Common myeloid progenitor, CD34-positive (primary cell): ENCODE data around the gene AKAP13.
A peak's percentile ranks its signal among the peaks of the same experiment; 100 is the strongest.

Experiments used
- CTCF ChIA-PET: fragments of 350-600 bp; sonication (Branson Sonifier 250); formaldehyde crosslinking; loops from one replicate; lab custom pipeline; 2021; ENCODE audit warnings: antibody characterized with exemption; lab: Charles Lee
- POLR2A ChIA-PET: fragments of 350-600 bp; sonication (Branson Sonifier 250); formaldehyde crosslinking; loops from one replicate; lab custom pipeline; 2021; ENCODE audit warnings: antibody characterized with exemption; lab: Charles Lee
- DNase-seq, 3 donors: peaks; one replicate each; pipeline versions ENCODE4 v3.0.0 to v3.0.0-alpha.2; 2013
- H3K27ac ChIP-seq, 2 experiments: 1 replicate in 1 of 2; 2 replicates in 1 of 2; pipeline ENCODE4 v1.7.0; 2013; ENCODE audit warnings: inconsistent platforms in 2 of 2, low read length in 2 of 2, mild to moderate bottlenecking in 2 of 2, low read depth in 1 of 2, moderate library complexity in 1 of 2; ENCODE audit not compliant: severe bottlenecking in 2 of 2, insufficient read depth in 1 of 2, poor library complexity in 1 of 2
- H3K27me3 ChIP-seq, 5 experiments: replicated peaks in 2 of 5; 1 replicate in 3 of 5; 2 replicates in 2 of 5; pipeline versions ENCODE4 v1.6.1 to v1.7.0; 2013; ENCODE audit warnings: low read length in 4 of 5, mild to moderate bottlenecking in 2 of 5, moderate library complexity in 2 of 5, inconsistent platforms in 1 of 5; ENCODE audit not compliant: insufficient read depth in 5 of 5, control insufficient read depth in 4 of 5
- H3K36me3 ChIP-seq, 4 experiments: 1 replicate in 2 of 4; 2 replicates in 2 of 4; pipeline versions ENCODE4 v1.6.1 to v1.7.0; 2013; ENCODE audit warnings: low read length in 3 of 4, control low read depth in 1 of 4, mild to moderate bottlenecking in 1 of 4; ENCODE audit not compliant: control insufficient read depth in 4 of 4, insufficient read depth in 4 of 4
- H3K4me1 ChIP-seq, 4 experiments: 1 replicate in 3 of 4; 2 replicates in 1 of 4; pipeline versions ENCODE4 v1.6.1 to v1.7.1; 2013; ENCODE audit warnings: low read length in 3 of 4, mild to moderate bottlenecking in 3 of 4, control low read depth in 1 of 4, inconsistent platforms in 1 of 4, moderate library complexity in 1 of 4; ENCODE audit not compliant: control insufficient read depth in 4 of 4, insufficient read depth in 4 of 4; ENCODE audit errors: control extremely low read depth in 1 of 4
- H3K4me3 ChIP-seq, 7 experiments: 1 replicate in 4 of 7; 2 replicates in 3 of 7; pipeline versions ENCODE4 v1.5.1 to v1.7.0; 2013; ENCODE audit warnings: mild to moderate bottlenecking in 7 of 7, low read length in 6 of 7, moderate library complexity in 6 of 7, inconsistent platforms in 2 of 7, low read depth in 2 of 7, control low read depth in 1 of 7; ENCODE audit not compliant: insufficient read depth in 4 of 7, control insufficient read depth in 1 of 7; ENCODE audit errors: extremely low read depth in 1 of 7
- H3K9me3 ChIP-seq, 5 experiments: 1 replicate in 4 of 5; 2 replicates in 1 of 5; pipeline versions ENCODE4 v1.6.1 to v1.7.1; 2013; ENCODE audit warnings: low read length in 4 of 5, mild to moderate bottlenecking in 2 of 5, inconsistent platforms in 1 of 5, low read depth in 1 of 5, moderate library complexity in 1 of 5; ENCODE audit not compliant: control insufficient read depth in 4 of 5, insufficient read depth in 2 of 5; ENCODE audit errors: control extremely low read depth in 1 of 5
- WGBS: methylation state at CpG from one replicate; pipeline ENCODE4 v1.1.5; 2013; ENCODE audit not compliant: insufficient coverage; 5-methylcytosine and 5-hydroxymethylcytosine counted together

Gene AKAP13

GRCh38 chr15:85611361-85611760, 231.0 kb downstream of the AKAP13 start:
- H3K27ac ChIP-seq = no peak overlapping the region
- H3K36me3 ChIP-seq = peaks cover 0 to 5% (median 0%) of the 10 kb centered on the region in 4 experiments
- no peak overlapping the region for H3K4me3 ChIP-seq
- no peaks in the 10 kb centered on the region for H3K9me3 ChIP-seq
- DNase-seq = no peak
- CTCF ChIA-PET = no interaction called here
- WGBS = 96% methylated on average over 7 of the region's 7 CpGs
- H3K27me3 ChIP-seq = no peaks in the 10 kb centered on the region
- peaks cover 7 to 42% (median 21%) of the 10 kb centered on the region in 4 experiments for H3K4me1 ChIP-seq
- POLR2A ChIA-PET = no interaction called here

GRCh38 chr15:85614059-85614458, 233.7 kb downstream of the AKAP13 start:
- 81% methylated on average over 3 of the region's 5 CpGs for WGBS
- POLR2A ChIA-PET = no interaction called here
- no peaks in the 10 kb centered on the region for H3K9me3 ChIP-seq
- peaks cover 12 to 48% (median 34%) of the 10 kb centered on the region in 4 experiments for H3K4me1 ChIP-seq
- no peaks in the 10 kb centered on the region for H3K27me3 ChIP-seq
- peaks cover 0 to 4% (median 0%) of the 10 kb centered on the region in 4 experiments for H3K36me3 ChIP-seq
- no peak for DNase-seq
- H3K4me3 ChIP-seq = no peak overlapping the region
- H3K27ac ChIP-seq = peak overlapping the region in 1 of 2 experiments; percentile 25
- CTCF ChIA-PET = interaction anchor here (2.2 kb wide), 1 partner anchor 13 kb away, joined by 7 read pairs; no protein-coding TSS in a partner anchor

DNA sequence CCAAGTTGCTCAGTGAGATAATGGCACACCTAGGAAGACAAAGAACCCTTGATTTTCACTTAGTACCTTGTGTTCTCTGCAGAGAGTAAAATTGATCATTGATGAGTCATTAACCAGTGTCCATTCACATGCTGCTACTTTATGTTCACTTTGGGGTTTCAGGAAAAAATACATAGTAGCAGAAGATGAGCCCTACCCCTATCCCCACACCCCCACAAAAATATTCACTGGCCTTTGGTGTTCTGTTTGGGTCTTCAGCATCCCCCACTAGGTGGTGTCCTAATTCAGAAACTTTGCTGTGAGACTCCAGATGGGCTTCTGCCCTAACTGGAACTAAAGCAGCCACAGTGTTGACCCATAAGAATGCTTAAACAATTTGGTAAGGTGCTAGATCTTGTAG, 235.5 kb downstream of the AKAP13 start:
- Histone ChIP-seq H3K27me3 (no peaks in the 10 kb centered on the region), H3K4me3 (no peak overlapping the region), H3K9me3 (no peaks in the 10 kb centered on the region), H3K4me1 (peaks cover 17 to 60% (median 48%) of the 10 kb centered on the region in 4 experiments), H3K36me3 (no peaks in the 10 kb centered on the region), H3K27ac (peak overlapping the region in 1 of 2 experiments; percentile 60)
- peak; percentile 68 to 73 (median 71) for DNase-seq
- POLR2A ChIA-PET = no interaction called here
- CTCF ChIA-PET = interaction anchor here (0.6 to 1.9 kb wide), 15 partner anchors 10 to 127 kb away, joined by 3 to 8 read pairs (median 3); no protein-coding TSS in a partner anchor

DNA sequence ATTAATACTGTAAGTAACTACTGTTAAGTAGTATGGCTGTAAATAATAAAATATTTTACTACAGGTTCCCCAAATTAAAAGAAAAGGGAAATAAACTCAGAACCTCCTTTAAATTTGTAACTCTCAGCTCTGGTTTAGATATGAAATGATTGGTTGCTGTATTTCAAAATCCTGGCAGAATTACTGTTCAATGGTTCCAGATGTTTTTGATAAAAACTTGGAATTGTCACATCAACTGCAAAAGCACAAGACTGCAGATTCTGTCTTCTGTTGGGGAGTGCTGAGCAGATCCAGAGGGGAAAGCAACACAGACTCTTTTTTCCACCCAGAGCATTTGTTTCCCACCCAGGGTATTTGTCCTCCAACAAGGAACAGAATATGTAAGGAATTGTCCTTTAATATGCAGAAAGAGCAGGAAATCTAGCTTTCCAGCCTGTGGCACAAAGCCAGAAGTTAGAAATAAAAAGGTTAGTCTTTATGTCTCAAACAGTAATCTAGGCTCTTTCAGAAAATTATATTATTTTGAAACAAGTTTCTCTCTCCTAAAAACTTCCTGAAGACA, 236.2 kb downstream of the AKAP13 start:
- H3K4me3 ChIP-seq = peak overlapping the region in 1 of 7 experiments; percentile 13
- H3K27me3 ChIP-seq = no peaks in the 10 kb centered on the region
- H3K27ac ChIP-seq = peak overlapping the region in 1 of 2 experiments; percentile 60
- no peak for DNase-seq
- peaks cover 19 to 67% (median 52%) of the 10 kb centered on the region in 4 experiments for H3K4me1 ChIP-seq
- ChIA-PET POLR2A (interaction anchor here (0.9 kb wide), 1 partner anchor 51 kb away, joined by 3 read pairs; no protein-coding TSS in a partner anchor), CTCF (interaction anchor here (0.5 to 2.2 kb wide), 21 partner anchors 9 to 130 kb away, joined by 3 to 8 read pairs (median 3); no protein-coding TSS in a partner anchor)
- no peaks in the 10 kb centered on the region for H3K36me3 ChIP-seq
- no peaks in the 10 kb centered on the region for H3K9me3 ChIP-seq

GRCh38 chr15:85618228-85618505, 237.8 kb downstream of the AKAP13 start:
- no peak for DNase-seq
- Histone ChIP-seq H3K36me3 (no peaks in the 10 kb centered on the region), H3K27me3 (no peaks in the 10 kb centered on the region), H3K4me3 (peak overlapping the region in 2 of 7 experiments; percentile 19 to 64), H3K9me3 (no peaks in the 10 kb centered on the region), H3K4me1 (peaks cover 29 to 82% (median 63%) of the 10 kb centered on the region in 4 experiments), H3K27ac (peak overlapping the region; percentile 14 to 80)
- POLR2A ChIA-PET = interaction anchor here (0.5 to 1.3 kb wide), 2 partner anchors 71 to 72 kb away, joined by 3 to 4 read pairs; no protein-coding TSS in a partner anchor
- WGBS = 86% methylated on average over 1 of the region's 1 CpG
- CTCF ChIA-PET = interaction anchor here (0.9 to 2.2 kb wide), 9 partner anchors 9 to 92 kb away, joined by 3 to 7 read pairs (median 6); no protein-coding TSS in a partner anchor

- peak; percentile 69 to 79 (median 77) for DNase-seq
- POLR2A ChIA-PET = interaction anchor here (0.6 to 1.3 kb wide), 4 partner anchors 15 to 80 kb away, joined by 3 to 4 read pairs (median 4); no protein-coding TSS in a partner anchor
- Histone ChIP-seq H3K9me3 (no peaks in the 10 kb centered on the region), H3K27ac (peak overlapping the region; percentile 30 to 80), H3K27me3 (no peaks in the 10 kb centered on the region), H3K4me1 (peaks cover 38 to 91% (median 71%) of the 10 kb centered on the region in 4 experiments), H3K4me3 (peak overlapping the region in 6 of 7 experiments; percentile 28 to 84 (median 62)), H3K36me3 (no peaks in the 10 kb centered on the region)
- CTCF ChIA-PET = interaction anchor here (0.9 to 2.2 kb wide), 6 partner anchors 8 to 91 kb away, joined by 3 to 6 read pairs (median 6); no protein-coding TSS in a partner anchor
- 0% methylated on average over 6 of the region's 8 CpGs for WGBS
These were observed 238.6 kb downstream of the AKAP13 start for GRCh38 chr15:85618956-85619491.
